SK-N-SH (cell line): ENCODE results near the gene CRISPLD2. TPM values are rescaled to one million over a fixed set of nuclear protein-coding genes. Genes with fewer than 3 reads are reported as not detected.

Experiments
- CTCF ChIA-PET: fragments of 300-600, 350-600 bp; formaldehyde crosslinking; extraction: SDS; loops from one replicate; lab custom pipeline; 2021; lab: Yijun Ruan, JAX
- POLR2A ChIA-PET: fragments of 350-600 bp; sonication (Branson Sonifier 250); formaldehyde crosslinking; extraction: SDS; loops from one replicate; lab custom pipeline; 2020; ENCODE audit warnings: antibody characterized with exemption, inconsistent platforms; lab: Yijun Ruan, JAX
- DNase-seq: peaks from one replicate; pipeline ENCODE4 v3.0.0; 2012
- H2AFZ ChIP-seq: fragments of 200-600 bp; sonication (generic); 2 replicates; pipeline ENCODE4 v1.8.1; 2016; ENCODE audit warnings: antibody characterized with exemption, mild to moderate bottlenecking, low read depth
- H3F3A ChIP-seq: fragments of 200-600 bp; sonication (generic); replicated peaks from 2 replicates; pipeline ENCODE3; 2016; ENCODE audit warnings: antibody characterized with exemption, mild to moderate bottlenecking; ENCODE audit not compliant: insufficient read depth
- H3K27ac ChIP-seq, 2 experiments: fragments of 200-500 bp in 1 of 2; fragments of 200-600 bp in 1 of 2; sonication (Bioruptor generic) in 1 of 2; sonication (generic), shearing (Covaris generic) in 1 of 2; 2 replicates each; pipeline versions ENCODE4 v1.5.1 to v1.6.1; 2014 to 2016; ENCODE audit warnings: low read depth in 2 of 2, inconsistent platforms in 1 of 2, low read length in 1 of 2, mild to moderate bottlenecking in 1 of 2, mixed read lengths in 1 of 2
- H3K27me3 ChIP-seq: fragments of 200-600 bp; sonication (generic), shearing (Covaris generic); 2 replicates; pipeline ENCODE4 v1.6.1; 2016; ENCODE audit warnings: mixed run types; ENCODE audit not compliant: insufficient read depth
- H3K36me3 ChIP-seq, 2 experiments: fragments of 200-500 bp in 1 of 2; fragments of 200-600 bp in 1 of 2; sonication (Bioruptor generic) in 1 of 2; sonication (generic) in 1 of 2; replicated peaks in 1 of 2; 2 replicates each; pipeline versions ENCODE3 to v1.5.1; 2014 to 2016; ENCODE audit warnings: low read length in 1 of 2, mild to moderate bottlenecking in 1 of 2; ENCODE audit not compliant: insufficient read depth in 2 of 2, control insufficient read depth in 1 of 2
- H3K4me1 ChIP-seq, 2 experiments: fragments of 200-500 bp in 1 of 2; fragments of 200-600 bp in 1 of 2; sonication (Bioruptor generic) in 1 of 2; sonication (generic), shearing (Covaris generic) in 1 of 2; 2 replicates each; pipeline versions ENCODE4 v1.5.1 to v1.6.1; 2014 to 2016; ENCODE audit warnings: low read depth in 1 of 2, low read length in 1 of 2, mixed run types in 1 of 2; ENCODE audit not compliant: insufficient read depth in 2 of 2, control insufficient read depth in 1 of 2
- H3K4me2 ChIP-seq: fragments of 200-600 bp; sonication (generic), shearing (Covaris generic); 2 replicates; pipeline ENCODE4 v1.6.1; 2017; ENCODE audit warnings: mixed run types
- H3K4me3 ChIP-seq, 2 experiments: fragments of 200-500 bp in 1 of 2; fragments of 200-600 bp in 1 of 2; sonication (Bioruptor generic) in 1 of 2; sonication (generic), shearing (Covaris generic) in 1 of 2; 2 replicates each; pipeline versions ENCODE4 v1.5.1 to v1.8.1; 2014 to 2016; ENCODE audit warnings: low read depth in 2 of 2, inconsistent platforms in 1 of 2, low read length in 1 of 2, mild to moderate bottlenecking in 1 of 2, mixed read lengths in 1 of 2, moderate library complexity in 1 of 2
- H3K79me2 ChIP-seq: fragments of 200-600 bp; sonication (generic); 2 replicates; pipeline ENCODE4 v1.8.1; 2017; ENCODE audit warnings: mild to moderate bottlenecking; ENCODE audit not compliant: insufficient read depth
- H3K9ac ChIP-seq: fragments of 200-600 bp; sonication (generic); 2 replicates; pipeline ENCODE4 v1.6.1; 2017; ENCODE audit warnings: mixed run types
- H3K9me2 ChIP-seq: fragments of 200-600 bp; sonication (generic); 2 replicates; pipeline ENCODE4 v1.6.1; 2017; ENCODE audit warnings: mixed run types
- H3K9me3 ChIP-seq: fragments of 200-600 bp; sonication (generic); 2 replicates; pipeline ENCODE4 v1.6.1; 2017; ENCODE audit warnings: mixed run types, mild to moderate bottlenecking, moderate library complexity
- H4K20me1 ChIP-seq: fragments of 200-600 bp; sonication (generic); 2 replicates; pipeline ENCODE4 v1.6.1; 2017; ENCODE audit warnings: mild to moderate bottlenecking, mixed run types; ENCODE audit not compliant: insufficient read depth
- CTCF ChIP-seq: fragments of 200-600 bp; sonication (generic); IDR thresholded peaks from 2 replicates; pipeline ENCODE4 v1.6.1; 2017; ENCODE audit warnings: antibody characterized with exemption, mild to moderate bottlenecking, moderate library complexity
- ELF1 ChIP-seq: IDR thresholded peaks from 2 replicates; pipeline ENCODE4 v1.4.0; 2012
- EP300 ChIP-seq, 2 experiments: IDR thresholded peaks; 2 replicates each; pipeline versions ENCODE4 v1.4.0 to v1.6.1; 2012; ENCODE audit warnings: borderline replicate concordance in 1 of 2, low read depth in 1 of 2, low read length in 1 of 2
- FOSL2 ChIP-seq: IDR thresholded peaks from 2 replicates; pipeline ENCODE4 v1.4.0; 2012; ENCODE audit warnings: low read depth, mild to moderate bottlenecking, moderate library complexity, borderline replicate concordance
- IRF3 ChIP-seq: fragments of 150-350 bp; IDR thresholded peaks from 2 replicates; pipeline ENCODE4 v1.6.1; 2016; ENCODE audit warnings: mild to moderate bottlenecking, low read depth, low read length
- MEF2A ChIP-seq: IDR thresholded peaks from 2 replicates; pipeline ENCODE4 v1.4.0; 2012; ENCODE audit warnings: low read depth, borderline replicate concordance
- MXI1 ChIP-seq: IDR thresholded peaks from 2 replicates; pipeline ENCODE4 v1.6.1; 2012; ENCODE audit warnings: mild to moderate bottlenecking, low read depth, low read length, improper control_type of control experiment
- NRF1 ChIP-seq: IDR thresholded peaks from 2 replicates; pipeline ENCODE4 v1.6.1; 2012; ENCODE audit warnings: low read depth, mild to moderate bottlenecking, low read length
- POLR2AphosphoS5 ChIP-seq: IDR thresholded peaks from 2 replicates; pipeline ENCODE4 v1.6.1; 2012; ENCODE audit warnings: low read depth, low read length
- RAD21 ChIP-seq: IDR thresholded peaks from 2 replicates; pipeline ENCODE4 v1.6.1; 2012; ENCODE audit warnings: mild to moderate bottlenecking, low read length
- REST ChIP-seq: IDR thresholded peaks from 2 replicates; pipeline ENCODE4 v1.6.1; 2012; ENCODE audit warnings: mild to moderate bottlenecking, low read depth, low read length, moderate library complexity
- RFX5 ChIP-seq: IDR thresholded peaks from 2 replicates; pipeline ENCODE4 v1.6.1; 2012; ENCODE audit warnings: mild to moderate bottlenecking, improper control_type of control experiment, low read length
- TEAD4 ChIP-seq: IDR thresholded peaks from 2 replicates; pipeline ENCODE4 v1.4.0; 2012; ENCODE audit warnings: mild to moderate bottlenecking, borderline replicate concordance; ENCODE audit not compliant: insufficient read depth
- YY1 ChIP-seq: IDR thresholded peaks from 2 replicates; pipeline ENCODE4 v1.4.0; 2012; ENCODE audit warnings: low read depth, mild to moderate bottlenecking
- ZBTB33 ChIP-seq: IDR thresholded peaks from 2 replicates; pipeline ENCODE4 v1.4.0; 2012; ENCODE audit warnings: low read depth, borderline replicate concordance
- WGBS: methylation state at CpG from one replicate; pipeline ENCODE4 v1.1.6; 2017; ENCODE audit warnings: low lambda C conversion rate; 5-methylcytosine and 5-hydroxymethylcytosine counted together
- polyA plus RNA-seq, 3 experiments: library from polyadenylated mRNA; depleted of rRNA; stranded (reverse); fragments of >200 nt; gene quantifications; 2 replicates each; pipeline ENCODE4 v1.2.3, GENCODE V29; 2012

The CRISPLD2 gene
- polyA plus RNA-seq, 1 of the 3 experiments (the other 2 are of a cell fraction) = 6.3 TPM

DNA sequence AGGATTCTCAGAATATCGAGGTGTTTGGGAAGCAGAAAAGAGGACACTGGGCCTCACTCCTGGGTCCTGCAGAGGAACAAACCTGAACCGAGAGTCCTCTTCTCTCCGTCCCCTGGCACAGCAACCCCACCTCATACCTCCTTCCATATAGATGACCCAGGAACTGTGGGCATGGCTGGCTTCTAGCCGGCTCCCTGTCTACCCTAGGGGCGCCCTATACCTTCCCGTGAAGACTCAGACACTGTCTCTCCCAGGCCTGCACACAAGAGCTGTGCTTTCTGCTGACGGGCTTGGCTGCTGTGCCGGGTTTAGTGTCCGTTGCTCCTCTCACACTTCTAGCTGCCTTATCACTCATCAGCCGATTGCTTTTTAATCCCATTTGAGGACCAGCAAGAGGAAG lies 46.5 kb upstream of the CRISPLD2 start:
- Histone ChIP-seq H3K27me3 (no peaks in the 10 kb centered on the region), H3K4me3 (no peak overlapping the region), H3K4me2 (no peak overlapping the region), H3K9me2 (no peaks in the 10 kb centered on the region), H3K36me3 (peaks cover 45 to 62% of the 10 kb centered on the region in 2 experiments), H3F3A (no peaks in the 10 kb centered on the region), H3K4me1 (peaks cover 0 to 8% of the 10 kb centered on the region in 2 experiments; a peak in 2 of 4 replicates), H3K27ac (no peak overlapping the region), H3K79me2 (peaks cover 23% of the 10 kb centered on the region; the same call in 1 of the 2 replicates), H3K9me3 (no peaks in the 10 kb centered on the region), H3K9ac (no peak overlapping the region), H4K20me1 (no peaks in the 10 kb centered on the region), H2AFZ (no peak overlapping the region)
- 97% methylated on average over 10 of the region's 10 CpGs for WGBS
- no peak for DNase-seq
- TF ChIP-seq RAD21 = no peak
- no peak for TF ChIP-seq MEF2A
- TF ChIP-seq RFX5 = no peak
- no peak for TF ChIP-seq ZBTB33
- TF ChIP-seq EP300 (IDR thresholded peaks at IDR 0.05; ENCODE audit: borderline replicate concordance in 1 of 2, low read depth in 1 of 2, low read length in 1 of 2) = no peak
- no peak for TF ChIP-seq REST
- no peak for TF ChIP-seq YY1
- TF ChIP-seq FOSL2 = no peak
- TF ChIP-seq TEAD4 = no peak
- no peak for TF ChIP-seq MXI1
- TF ChIP-seq NRF1 = no peak
- no peak for TF ChIP-seq IRF3
- no peak for TF ChIP-seq POLR2AphosphoS5
- no peak for TF ChIP-seq ELF1
- no peak for TF ChIP-seq CTCF
- ChIA-PET CTCF (interaction anchor here (0.5 to 9.7 kb wide), 8 partner anchors 11 to 197 kb away, joined by 3 to 89 read pairs (median 8); no protein-coding TSS in a partner anchor), POLR2A (no interaction called here)
